ENCODE results near the gene PISD.
"Not testable (repeated sequence)": the region's sequence is repeated elsewhere in the genome, so short reads cannot be mapped to it uniquely, and the experiment has no call there.

GRCh38 chr22:31711226-31711625 lies 49.2 kb upstream of the PISD start:
- TF ChIP-seq, protein P1, sequence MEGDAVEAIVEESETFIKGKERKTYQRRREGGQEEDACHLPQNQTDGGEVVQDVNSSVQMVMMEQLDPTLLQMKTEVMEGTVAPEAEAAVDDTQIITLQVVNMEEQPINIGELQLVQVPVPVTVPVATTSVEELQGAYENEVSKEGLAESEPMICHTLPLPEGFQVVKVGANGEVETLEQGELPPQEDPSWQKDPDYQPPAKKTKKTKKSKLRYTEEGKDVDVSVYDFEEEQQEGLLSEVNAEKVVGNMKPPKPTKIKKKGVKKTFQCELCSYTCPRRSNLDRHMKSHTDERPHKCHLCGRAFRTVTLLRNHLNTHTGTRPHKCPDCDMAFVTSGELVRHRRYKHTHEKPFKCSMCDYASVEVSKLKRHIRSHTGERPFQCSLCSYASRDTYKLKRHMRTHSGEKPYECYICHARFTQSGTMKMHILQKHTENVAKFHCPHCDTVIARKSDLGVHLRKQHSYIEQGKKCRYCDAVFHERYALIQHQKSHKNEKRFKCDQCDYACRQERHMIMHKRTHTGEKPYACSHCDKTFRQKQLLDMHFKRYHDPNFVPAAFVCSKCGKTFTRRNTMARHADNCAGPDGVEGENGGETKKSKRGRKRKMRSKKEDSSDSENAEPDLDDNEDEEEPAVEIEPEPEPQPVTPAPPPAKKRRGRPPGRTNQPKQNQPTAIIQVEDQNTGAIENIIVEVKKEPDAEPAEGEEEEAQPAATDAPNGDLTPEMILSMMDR (conservative IDR thresholded peaks at IDR 0.05 in 1 of 2, IDR thresholded peaks at IDR 0.05 in 1 of 2; ENCODE audit: extremely low read depth in 1 of 2, insufficient read depth in 1 of 2, low read depth in 1 of 2, low read length in 2 of 2) = not testable (repeated sequence)
- not testable (repeated sequence) for TF ChIP-seq EZH2 (IDR thresholded peaks at IDR 0.05; ENCODE audit: borderline replicate concordance, low read length)

Data from mammary epithelial cell (primary cell).